HG02678 (cell line): ENCODE measurements around the gene CLTB.
"Not testable (repeated sequence)": the region's sequence is repeated elsewhere in the genome, so short reads cannot be mapped to it uniquely, and the experiment has no call there.

Experiments used
- ATAC-seq: cut with Tn5 transposase; IDR thresholded peaks from one replicate; pipeline ENCODE4 v1.9.1; 2021; ENCODE audit warnings: mild to moderate bottlenecking, moderate library complexity; ENCODE audit not compliant: unreplicated experiment

The CLTB gene

DNA sequence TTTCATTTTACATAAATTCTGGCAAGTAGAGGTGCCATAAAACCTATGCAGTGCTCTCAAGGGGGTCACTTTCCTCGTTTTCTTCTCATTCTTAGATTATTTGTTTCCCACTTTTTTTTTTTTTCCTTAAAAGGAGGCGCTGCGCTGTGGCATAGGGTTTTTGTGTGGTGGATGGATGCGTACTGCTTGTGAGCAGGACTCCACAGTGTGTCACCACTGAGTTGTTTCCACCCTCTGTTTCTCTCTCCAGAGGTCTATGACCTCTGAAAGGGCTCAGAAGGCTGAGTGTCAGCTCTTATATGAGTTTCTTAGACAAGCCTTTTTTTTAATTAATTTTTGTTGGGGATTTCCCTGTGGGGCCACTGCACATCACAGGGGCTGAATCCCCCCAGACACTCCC lies 13.6 kb upstream of the CLTB start:
- no peak for ATAC-seq

DNA sequence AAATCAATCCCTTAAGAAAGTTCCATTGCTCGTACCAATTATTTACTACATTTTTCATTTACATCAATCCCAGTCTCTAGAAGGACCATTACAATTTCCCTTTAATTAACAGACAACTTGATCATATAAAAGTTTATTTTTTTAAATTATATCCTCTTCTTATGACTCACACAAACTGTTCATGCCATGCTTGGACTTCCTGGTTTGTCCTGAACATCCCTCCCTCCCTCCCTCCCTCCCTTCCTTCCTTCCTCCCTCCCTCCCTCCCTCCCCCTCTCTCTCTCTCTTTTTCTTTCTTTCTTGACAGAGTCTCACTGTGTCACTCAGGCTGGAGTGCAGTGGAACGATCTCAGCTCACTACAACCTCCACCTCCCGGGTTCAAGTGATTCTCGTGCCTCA lies 11.6 kb upstream of the CLTB start:
- no peak for ATAC-seq

DNA sequence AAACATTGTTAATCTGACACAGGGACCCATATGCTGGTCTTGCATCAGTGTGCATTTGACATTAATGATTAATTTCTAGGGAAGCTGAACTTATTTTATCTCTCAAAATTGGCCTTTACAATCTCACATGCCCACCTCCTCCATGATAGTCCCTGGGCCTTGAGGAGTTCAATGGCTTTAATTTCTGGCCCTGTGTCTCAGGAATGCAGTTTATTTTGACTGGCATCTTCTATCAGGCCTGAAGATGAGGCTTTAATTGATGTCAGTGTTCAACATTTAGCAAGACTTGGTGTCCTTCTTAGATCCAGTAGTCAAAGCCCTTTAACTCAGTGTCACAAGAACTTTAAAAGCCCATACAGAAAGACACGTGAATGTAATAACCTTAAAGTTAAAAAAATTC lies 10.5 kb upstream of the CLTB start:
- ATAC-seq = no peak

DNA sequence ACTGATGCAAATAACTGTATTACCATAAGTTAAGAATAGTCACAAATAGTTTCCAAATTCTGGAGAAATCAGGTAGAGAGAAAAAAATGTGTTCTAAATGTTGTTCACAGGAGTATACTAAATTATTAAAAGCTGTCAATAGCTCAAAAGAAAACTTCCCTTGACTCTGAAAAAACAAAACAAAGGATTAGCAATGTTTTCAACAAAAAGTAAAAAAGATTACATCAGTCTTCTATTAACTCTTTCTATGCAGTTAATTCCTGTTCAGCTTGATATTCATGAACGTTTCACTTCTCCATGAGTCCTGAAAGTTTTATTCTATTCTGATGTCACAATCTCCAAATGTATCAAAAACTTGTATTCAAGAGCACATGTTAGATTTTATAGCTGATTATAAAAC lies 9.5 kb upstream of the CLTB start:
- ATAC-seq = no peak

DNA sequence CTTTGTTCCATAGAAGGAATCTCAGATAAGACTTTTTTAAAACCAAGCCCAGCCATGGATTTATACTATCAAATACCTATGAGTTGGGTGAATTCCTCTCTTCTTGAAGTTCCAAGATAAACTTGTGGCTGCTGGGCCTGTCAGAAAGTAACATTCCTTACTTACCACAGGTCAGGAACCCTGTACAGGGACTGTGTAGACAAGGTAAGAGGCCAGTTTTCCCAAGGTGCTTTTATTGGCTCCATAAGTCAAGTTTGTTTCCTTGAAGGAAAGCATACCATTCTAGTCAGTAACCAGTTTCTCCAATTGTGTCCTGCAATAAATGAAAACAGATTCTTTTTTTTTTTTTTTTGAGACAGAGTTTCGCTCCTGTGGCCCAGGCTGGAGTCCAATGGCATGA lies 8.8 kb upstream of the CLTB start:
- ATAC-seq = no peak

DNA sequence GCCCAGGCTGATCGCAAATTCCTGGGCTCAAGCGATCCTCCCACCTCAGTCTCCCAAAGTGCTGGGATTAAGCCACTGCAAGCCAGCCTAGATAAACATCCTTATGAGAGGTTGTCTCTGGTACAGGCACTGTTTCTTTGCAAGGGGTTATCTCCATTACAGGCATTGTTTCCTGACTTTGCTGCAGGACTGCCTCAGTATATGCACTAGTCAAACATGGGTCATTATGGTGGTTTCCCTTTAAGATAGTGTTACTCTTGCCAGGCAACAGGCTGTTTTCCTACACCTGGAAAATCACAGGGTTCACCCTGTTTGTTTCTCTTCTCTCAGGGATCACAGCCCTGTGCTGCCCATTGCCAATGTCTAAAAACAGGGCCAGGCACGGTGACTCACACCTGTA lies 7.8 kb upstream of the CLTB start:
- no peak for ATAC-seq

DNA sequence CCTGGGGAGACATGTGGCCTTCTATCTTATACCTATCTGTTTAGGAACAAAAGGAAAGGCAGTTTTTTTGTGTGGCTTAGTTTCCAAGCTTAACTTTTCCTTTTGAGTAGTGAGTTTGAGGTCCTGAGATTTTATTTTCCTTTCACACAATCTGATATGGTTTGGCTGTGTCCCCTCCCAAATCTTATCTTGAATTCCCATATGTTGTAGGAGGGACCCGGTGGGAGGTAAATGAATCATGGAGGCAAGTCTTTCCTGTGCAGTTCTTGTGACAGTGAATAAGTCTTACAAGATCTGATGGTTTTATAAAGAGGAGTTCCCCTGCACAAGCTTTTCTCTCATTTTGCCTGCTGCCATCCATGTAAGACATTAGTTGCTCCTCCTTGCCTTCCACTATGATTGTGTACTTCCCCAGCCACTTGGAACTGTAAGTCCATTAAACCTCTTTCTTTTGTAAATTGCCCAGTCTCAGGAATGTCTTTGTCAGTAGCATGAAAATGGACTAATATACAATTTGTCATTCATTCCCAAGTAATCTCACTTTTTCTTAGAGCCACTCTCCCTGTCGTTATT lies 4.7 kb upstream of the CLTB start:
- no peak for ATAC-seq

DNA sequence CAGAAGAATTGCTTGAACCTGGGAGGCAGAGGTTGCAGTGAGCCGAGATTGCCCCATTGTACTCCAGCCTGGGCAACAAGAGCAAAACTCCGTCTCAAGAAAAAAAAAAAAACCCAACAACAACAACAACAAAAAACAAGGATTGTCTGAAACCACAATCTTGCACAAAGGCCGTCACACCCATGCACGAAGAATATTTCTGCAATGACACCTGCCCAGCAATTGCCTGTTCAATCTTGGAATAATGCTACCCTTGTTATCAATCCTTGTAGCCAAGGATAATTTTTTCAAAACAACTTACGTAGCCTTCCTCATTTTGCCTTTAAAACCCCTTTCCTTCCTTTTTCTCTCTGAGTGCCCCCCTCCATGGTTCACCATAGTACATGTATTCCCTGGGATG lies 3.7 kb upstream of the CLTB start:
- no peak for ATAC-seq

DNA sequence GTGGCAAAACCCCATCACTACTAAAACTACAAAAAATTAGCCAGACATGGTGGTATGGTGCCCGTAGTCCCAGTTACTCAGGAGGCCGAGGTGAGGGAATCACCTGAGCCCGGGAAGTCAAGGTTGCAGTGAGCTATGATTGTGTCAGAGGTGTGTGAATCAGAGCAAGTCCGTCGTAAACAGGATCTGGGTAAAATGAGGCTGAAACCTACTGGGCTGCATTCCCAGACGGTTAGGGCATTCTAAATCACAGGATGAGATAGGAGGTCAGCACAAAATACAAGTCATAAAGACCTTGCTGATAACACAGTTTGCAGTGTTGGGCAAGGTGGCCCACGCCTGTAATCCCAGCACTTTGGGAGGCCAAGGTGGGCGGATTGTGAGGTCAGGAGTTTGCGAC lies 1.9 kb upstream of the CLTB start:
- ATAC-seq = no peak

DNA sequence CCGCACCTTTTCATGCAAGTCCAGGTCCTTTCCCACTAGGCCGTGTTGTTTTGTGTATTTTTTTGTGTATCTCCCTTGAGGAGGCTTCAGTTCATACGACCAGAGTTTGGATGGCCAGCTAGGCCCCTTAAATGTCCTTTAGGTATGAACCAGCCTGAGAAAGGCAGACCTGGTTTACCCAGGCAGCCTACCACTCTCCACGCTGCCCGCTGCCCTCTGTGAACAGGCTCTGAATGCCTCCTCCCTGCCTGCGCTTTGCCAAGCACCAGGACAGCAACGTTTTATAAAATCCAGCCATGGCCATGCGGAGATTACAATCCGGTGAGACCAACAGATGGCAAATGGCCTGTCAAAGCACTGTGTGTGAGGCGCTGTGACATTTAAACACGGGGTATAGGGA lies 626 bp upstream of the CLTB start:
- ATAC-seq = no peak

DNA sequence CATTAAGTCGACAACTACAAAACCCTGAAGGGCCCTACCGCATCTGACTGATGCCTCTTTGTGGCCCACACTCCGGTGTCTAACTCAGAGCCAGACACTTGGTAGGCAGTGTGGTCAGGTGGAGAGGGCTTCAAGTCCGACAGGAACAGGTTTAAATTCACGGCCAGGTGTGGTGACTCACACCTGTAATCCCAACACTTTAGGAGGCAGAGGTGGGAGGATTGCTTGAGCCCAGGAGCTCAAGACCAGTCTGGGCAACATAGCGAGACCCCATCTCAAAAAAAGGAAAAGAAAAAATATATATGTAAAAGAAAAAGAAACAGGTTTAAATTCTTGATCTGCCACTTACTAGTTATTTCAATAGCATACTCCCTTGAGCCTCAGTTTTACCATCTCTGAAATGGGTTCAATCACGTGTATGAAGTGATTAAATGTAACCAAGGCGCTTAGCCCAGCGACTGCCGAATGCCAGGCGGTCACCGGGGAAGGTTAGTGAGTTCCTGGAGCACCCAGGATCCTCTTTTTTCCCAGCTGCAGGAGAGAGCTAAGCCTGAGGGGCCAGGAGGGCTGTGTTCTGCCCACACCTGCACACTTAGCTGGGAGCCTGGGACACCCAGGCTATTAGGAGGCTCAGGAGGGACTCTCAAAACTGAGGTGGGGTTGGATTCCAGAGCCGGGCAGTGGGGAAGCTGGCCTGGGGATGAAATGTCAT lies 943 bp downstream of the CLTB start:
- ATAC-seq = no peak

DNA sequence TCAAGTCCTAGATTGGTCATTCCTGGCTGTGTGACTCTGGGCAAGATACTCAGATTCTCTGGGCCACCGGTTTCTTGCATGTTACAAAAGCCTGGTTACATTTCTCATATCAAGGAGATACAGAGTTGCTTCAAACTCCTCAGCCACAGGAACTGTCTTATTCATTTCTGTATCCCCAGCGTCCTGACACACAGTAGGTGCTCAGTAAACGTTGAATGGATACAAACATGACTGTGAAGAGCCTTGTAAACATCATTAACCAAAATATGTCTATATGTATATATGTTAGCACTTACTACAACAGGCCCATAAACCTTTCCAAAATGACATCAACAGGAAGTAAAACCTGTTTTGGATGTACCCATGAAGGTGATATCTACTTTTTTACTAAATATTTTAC lies 1.6 kb downstream of the CLTB start:
- no peak for ATAC-seq

DNA sequence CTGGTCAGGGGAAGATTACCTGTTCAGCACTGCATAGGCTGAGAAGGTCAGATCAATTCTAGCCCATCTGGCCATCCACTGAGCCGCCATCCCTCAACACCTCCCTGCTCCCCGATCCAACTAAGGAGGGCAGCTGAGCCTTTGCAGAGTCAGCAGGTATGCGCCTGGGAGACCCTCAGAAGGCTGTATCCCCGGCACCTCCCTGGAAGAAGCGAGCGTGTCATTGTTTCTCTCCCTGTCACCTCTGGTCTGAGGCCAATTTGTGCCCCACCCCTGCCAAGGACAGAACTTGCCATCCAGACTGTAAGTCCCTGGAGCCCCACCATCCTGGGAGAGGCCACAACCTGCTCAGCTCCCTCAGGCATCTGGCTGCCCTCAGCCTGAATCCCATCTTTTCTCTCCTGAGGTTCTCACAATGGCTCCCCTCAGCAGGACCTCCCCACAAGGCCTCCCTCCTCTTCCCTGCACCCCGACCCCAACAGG lies 2.6 kb downstream of the CLTB start:
- no peak for ATAC-seq

DNA sequence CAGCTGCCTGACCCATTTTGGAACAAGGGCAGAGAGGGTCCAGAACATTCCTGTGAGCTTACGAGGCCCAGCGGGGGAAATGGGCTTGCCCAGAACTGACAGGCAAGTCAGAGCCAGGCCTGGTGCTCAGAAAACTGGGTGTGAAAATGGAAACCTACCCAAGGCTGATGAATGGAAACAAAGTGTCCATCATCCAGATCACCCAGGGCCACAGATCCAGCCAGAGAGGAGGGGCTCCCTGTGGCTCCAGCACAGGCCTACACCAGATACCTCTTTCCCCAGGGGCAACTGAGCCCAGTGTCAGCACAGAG lies 3.1 kb downstream of the CLTB start:
- no peak for ATAC-seq

DNA sequence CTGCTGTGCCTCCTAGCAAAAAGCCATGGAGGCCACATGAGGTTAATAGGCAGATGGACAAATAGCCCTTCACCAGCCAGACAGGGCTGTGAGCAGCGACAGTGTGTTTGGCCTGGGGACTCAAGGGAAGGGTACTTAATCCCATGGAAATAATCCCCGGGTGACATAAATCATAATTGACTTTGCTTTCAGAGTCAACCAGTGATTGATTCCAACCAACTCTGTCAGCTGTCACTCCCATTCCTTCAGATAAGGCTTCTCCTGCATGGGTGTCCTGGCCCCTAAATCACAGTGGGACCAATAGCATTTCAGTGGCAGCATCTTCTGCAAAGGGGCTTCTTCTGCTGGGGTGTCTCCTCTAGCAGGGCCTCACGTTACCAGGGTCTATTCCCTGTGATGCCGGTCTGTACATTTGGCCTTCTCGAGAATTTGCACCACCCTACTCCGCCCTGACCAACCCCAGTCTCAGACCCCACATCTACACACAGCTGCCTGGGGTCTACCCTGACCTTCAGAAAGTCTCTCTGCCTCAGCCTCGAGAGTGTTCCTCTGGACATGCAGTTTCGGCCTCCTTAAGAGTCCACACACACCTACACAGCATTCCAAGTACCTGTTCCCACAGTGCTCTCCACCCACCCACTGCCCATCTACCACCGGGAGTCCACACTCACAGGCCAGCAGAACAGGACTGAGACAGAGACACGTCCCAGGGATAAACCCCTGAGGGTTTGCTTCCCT lies 3.7 kb downstream of the CLTB start:
- no peak for ATAC-seq

DNA sequence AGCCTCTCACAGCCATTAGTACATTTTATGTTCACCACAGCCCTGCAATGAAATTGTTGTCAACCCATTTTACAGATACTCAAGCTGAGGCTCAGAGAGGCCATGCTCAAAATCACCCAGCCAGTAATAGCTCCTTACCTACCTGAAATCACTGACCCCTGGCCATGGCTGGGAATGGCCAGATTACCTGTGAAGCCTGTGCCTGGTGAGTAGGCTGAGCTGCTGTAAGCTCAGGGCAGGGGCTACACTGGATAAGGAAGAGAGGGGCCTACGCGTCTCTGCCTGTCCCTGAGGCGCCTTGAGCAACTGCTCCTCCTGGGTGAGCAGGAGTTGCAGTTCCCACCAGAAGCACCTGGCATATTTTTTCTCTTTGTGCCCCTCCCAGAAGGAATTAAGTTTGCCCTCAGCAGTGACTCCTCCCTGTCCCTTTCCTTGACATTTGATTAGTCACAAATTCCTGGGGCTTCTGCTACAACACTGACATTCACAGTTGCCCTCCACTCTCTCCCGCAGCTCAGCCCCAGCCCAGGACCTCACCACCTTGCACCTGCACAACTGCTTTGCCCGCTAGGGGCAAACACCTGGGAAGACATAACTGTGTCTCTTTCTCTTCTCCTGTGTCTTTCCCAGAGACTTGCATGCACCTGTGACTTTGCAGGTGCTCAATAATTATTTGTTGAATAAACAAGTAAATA lies 5.7 kb downstream of the CLTB start:
- no peak for ATAC-seq

DNA sequence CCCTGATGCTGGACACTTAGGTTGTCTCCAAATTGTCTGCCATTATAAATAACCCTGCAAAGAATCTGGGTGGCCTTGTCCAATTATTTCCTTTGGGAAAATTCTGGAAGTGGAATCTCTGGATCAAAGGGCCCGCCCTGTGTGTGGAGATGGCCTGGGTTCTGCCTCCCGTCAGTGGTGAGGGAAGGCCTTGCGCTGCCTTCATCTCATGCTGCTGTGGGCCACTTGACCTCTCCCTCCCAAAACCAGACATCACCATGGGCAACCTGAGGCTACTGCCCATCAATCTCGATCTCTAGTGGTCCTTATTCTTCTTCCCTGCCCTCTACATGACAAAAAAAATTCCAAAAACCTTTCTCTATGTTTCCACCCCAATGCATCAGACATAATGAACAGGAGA lies 6.6 kb downstream of the CLTB start:
- no peak for ATAC-seq

DNA sequence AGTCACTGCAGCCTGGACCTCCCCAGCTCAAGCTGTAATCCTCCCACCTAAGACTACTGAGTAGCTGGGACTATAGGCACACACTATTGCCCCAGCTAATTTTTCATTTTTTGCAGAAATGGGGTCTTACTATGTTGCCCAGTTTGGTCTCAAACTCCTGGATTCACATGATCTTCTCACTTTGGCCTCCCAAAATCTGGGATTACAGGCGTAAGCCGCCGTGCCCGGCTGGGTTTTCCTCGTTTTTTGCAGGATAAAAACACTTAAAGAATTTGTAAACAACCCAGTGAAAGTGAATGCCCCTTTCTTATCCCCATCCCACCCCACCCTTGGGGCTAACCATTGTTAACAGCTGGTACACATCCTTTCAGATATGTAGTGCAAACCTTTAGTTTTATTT lies 7.7 kb downstream of the CLTB start:
- no peak for ATAC-seq

DNA sequence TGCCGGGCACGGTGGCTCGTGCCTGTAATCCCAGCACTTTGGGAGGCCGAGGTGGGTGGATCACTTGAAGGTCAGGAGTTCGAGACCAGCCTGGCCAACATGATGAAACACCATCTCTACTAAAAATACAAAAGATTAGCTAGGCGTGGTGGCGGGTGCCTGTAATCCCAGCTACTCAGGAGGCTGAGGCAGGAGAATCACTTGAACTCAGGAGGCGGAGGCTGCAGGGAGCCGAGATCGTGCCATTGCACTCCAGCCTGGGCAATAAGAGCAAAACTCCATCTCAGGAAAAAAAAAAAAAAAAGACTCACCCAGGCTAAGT lies 8.1 kb downstream of the CLTB start:
- ATAC-seq = not testable (repeated sequence)

DNA sequence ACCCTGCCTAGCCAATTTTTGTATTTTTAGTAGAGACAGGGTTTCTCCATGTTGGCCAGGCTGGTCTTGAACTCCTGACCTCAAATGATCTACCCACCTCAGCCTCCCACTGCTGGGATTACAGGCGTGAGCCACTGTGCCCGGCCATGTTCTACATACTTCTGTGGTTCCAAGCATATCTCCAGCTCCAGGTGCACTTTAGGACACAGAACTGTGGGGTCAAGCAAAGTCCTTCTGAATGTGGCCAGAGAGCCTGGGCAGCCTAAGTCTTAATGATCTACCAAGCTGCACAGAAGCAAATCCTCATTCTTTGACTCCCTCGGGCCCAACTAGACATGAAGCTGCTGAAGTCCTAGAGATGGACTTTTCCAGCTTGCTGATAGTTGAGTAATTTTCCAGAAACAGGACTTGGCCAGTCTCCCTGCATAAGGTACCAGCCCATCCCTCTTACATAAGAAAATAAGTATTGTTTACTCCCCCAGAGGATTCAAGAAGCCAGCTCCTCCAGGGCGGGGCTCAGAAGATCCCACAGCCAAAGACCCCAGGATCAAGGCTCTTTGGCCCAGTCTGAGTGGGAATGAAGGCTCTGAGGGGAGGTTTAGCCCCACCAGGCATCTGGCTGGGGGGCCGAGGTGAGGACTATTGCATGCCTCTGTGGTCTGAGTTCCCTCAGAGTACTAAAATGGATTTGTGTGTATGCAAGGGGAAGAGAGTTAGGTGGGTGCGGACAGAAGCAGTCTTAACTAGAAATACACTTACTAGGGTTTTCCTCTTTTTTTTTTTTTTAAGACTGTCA lies 8.7 kb downstream of the CLTB start:
- no peak for ATAC-seq

DNA sequence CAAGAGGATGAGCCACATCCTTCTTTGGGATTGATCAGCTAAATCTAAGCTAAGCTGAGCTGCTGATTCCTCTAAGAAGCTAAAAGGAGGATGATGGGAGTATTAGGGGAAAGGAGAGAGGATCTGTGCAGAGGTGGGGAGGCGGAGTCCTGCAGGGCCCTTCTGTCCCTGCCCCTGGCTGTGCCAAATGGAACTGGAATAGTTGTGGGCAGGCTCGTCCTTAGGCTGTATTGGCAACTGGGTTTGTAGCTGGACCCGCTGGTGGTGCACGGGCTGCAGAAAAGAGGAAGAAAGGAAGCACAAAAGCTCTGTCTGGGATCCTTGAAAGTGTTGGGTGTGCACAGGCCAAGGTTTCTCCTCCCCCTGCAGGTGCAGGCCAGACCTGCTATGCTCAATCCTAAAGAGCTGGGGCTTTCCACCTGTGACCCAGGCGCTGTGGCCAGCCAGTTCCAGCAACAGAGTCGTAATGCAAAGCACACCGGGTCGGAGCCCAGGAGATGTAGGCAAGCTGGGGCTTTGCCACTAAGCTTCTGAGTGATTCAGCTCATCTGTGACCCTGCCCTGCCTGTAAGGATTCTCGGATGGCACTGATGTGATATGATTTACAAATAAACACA lies 9.8 kb downstream of the CLTB start:
- no peak for ATAC-seq
